ENCODE measurements around the gene SLC13A5. TPM values are rescaled to one million over a fixed set of nuclear protein-coding genes. Genes with fewer than 3 reads are reported as not detected.
A peak's percentile ranks its signal among the peaks of the same experiment; 100 is the strongest.

Gene SLC13A5
- total RNA-seq, 1 donor from 2014 or later: 0.54 TPM

- no peak for DNase-seq (ENCODE audit: low read depth, low spot score)
- TF ChIP-seq, protein P1, sequence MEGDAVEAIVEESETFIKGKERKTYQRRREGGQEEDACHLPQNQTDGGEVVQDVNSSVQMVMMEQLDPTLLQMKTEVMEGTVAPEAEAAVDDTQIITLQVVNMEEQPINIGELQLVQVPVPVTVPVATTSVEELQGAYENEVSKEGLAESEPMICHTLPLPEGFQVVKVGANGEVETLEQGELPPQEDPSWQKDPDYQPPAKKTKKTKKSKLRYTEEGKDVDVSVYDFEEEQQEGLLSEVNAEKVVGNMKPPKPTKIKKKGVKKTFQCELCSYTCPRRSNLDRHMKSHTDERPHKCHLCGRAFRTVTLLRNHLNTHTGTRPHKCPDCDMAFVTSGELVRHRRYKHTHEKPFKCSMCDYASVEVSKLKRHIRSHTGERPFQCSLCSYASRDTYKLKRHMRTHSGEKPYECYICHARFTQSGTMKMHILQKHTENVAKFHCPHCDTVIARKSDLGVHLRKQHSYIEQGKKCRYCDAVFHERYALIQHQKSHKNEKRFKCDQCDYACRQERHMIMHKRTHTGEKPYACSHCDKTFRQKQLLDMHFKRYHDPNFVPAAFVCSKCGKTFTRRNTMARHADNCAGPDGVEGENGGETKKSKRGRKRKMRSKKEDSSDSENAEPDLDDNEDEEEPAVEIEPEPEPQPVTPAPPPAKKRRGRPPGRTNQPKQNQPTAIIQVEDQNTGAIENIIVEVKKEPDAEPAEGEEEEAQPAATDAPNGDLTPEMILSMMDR (conservative IDR thresholded peaks at IDR 0.05): no peak
- Mint-ChIP-seq H3K9me3 (no peaks in the 10 kb centered on the region), H3K4me3 (no peak overlapping the region), H3K27ac (ENCODE audit: unreplicated experiment) (no peak overlapping the region), H3K4me1 (peaks cover 26% of the 10 kb centered on the region), H3K36me3 (ENCODE audit: low read depth) (no peaks in the 10 kb centered on the region), H3K27me3 (ENCODE audit: low read depth) (peaks cover 3% of the 10 kb centered on the region)
Measured at GRCh38 chr17:6755281-6755680, 42.1 kb upstream of the SLC13A5 start.

- Mint-ChIP-seq H3K27me3 (ENCODE audit: low read depth) (peaks cover 5% of the 10 kb centered on the region), H3K4me3 (no peak overlapping the region), H3K36me3 (ENCODE audit: low read depth) (no peaks in the 10 kb centered on the region), H3K27ac (ENCODE audit: unreplicated experiment) (no peak overlapping the region), H3K4me1 (peaks cover 26% of the 10 kb centered on the region), H3K9me3 (no peaks in the 10 kb centered on the region)
- DNase-seq (ENCODE audit: low read depth, low spot score): no peak
- TF ChIP-seq, protein P1 (conservative IDR thresholded peaks at IDR 0.05): no peak
Measured at GRCh38 chr17:6753546-6753945, 40.4 kb upstream of the SLC13A5 start.

DNA sequence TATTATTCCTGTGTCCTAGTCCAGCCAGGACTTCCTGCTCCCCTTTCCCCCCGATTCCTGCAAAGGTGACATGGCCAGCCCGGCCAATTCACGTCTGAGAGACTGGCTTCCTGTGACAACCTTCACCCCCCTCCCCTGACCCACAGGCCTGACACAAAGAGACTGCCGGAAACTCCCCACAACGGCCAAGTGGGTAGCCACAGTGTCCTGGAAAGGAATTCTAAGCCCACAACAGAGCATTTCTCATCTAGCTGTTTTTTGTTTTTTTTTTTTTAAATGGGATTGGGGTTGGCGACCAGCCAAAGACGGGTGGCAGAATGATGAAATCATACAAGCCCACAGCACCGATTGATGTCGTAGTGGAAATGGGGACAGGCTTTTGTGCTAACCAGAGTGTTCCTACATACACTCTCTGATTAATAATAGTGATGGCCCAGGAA, 39.9 kb upstream of the SLC13A5 start:
- Mint-ChIP-seq H3K4me1 (peaks cover 26% of the 10 kb centered on the region), H3K36me3 (ENCODE audit: low read depth) (no peaks in the 10 kb centered on the region), H3K9me3 (no peaks in the 10 kb centered on the region), H3K27me3 (ENCODE audit: low read depth) (peaks cover 6% of the 10 kb centered on the region), H3K27ac (ENCODE audit: unreplicated experiment) (peak overlapping the region; percentile 99), H3K4me3 (no peak overlapping the region)
- TF ChIP-seq, protein P1 (conservative IDR thresholded peaks at IDR 0.05): no peak
- no peak for DNase-seq (ENCODE audit: low read depth, low spot score)

GRCh38 chr17:6752068-6752909, 39.1 kb upstream of the SLC13A5 start:
- DNase-seq (ENCODE audit: low read depth, low spot score): no peak
- H3K4me3 Mint-ChIP-seq: no peak overlapping the region
- H3K27ac Mint-ChIP-seq (ENCODE audit: unreplicated experiment): peak overlapping the region; percentile 99
- H3K36me3 Mint-ChIP-seq (ENCODE audit: low read depth): no peaks in the 10 kb centered on the region
- TF ChIP-seq, protein P1 (conservative IDR thresholded peaks at IDR 0.05): no peak
- peaks cover 26% of the 10 kb centered on the region for H3K4me1 Mint-ChIP-seq
- H3K27me3 Mint-ChIP-seq (ENCODE audit: low read depth): peaks cover 9% of the 10 kb centered on the region
- no peaks in the 10 kb centered on the region for H3K9me3 Mint-ChIP-seq

DNA sequence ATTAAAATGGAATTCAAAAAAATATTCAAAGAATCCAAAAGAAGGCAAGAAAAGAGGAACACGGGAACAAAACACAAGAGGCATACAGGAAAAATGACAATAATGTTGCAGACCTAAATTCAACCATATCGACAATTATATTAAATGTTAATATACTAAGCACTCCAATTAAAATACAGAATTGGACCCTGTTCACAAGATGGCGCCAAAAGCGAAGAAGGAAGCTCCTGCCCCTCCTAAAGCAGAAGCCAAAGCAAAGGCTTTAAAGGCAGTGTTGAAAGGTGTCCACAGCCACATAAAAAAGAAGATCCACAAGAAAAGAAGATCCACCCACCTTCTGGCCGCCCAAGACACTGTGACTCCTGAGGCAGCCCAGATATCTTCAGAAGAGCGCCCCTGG, 36.4 kb upstream of the SLC13A5 start:
- H3K36me3 Mint-ChIP-seq (ENCODE audit: low read depth): no peaks in the 10 kb centered on the region
- no peak overlapping the region for H3K27ac Mint-ChIP-seq (ENCODE audit: unreplicated experiment)
- DNase-seq (ENCODE audit: low read depth, low spot score): no peak
- no peak overlapping the region for H3K4me3 Mint-ChIP-seq
- H3K27me3 Mint-ChIP-seq (ENCODE audit: low read depth): peaks cover 22% of the 10 kb centered on the region
- TF ChIP-seq, protein P1 (conservative IDR thresholded peaks at IDR 0.05): no peak
- no peaks in the 10 kb centered on the region for H3K9me3 Mint-ChIP-seq
- H3K4me1 Mint-ChIP-seq: peaks cover 21% of the 10 kb centered on the region
